Heart left ventricle (tissue), 16 donors: ENCODE data around the gene NEIL1. TPM values are rescaled to one million over a fixed set of nuclear protein-coding genes. Genes with fewer than 3 reads are reported as not detected.

Experiments
- ATAC-seq, 4 donors: fragments of 200-7000 bp; cut with Tn5 transposase; one replicate each; pipeline ENCODE4 v1.9.1; 2020 to 2022; ENCODE audit warnings: moderate library complexity in 4 of 4, mild to moderate bottlenecking in 3 of 4, moderate number of reproducible peaks in 1 of 4
- DNase-seq, 5 donors: peaks; one replicate each; pipeline ENCODE4 v3.0.0-alpha.2; 2020
- H3K27ac ChIP-seq, 12 donors: fragments of 200-600 bp; sonication (generic) in 4 of 12; one replicate each; pipeline versions ENCODE4 v1.5.0 to v1.8.0; 2016 to 2022; ENCODE audit warnings: mild to moderate bottlenecking in 2 of 12
- H3K27me3 ChIP-seq, 9 donors: fragments of 200-600 bp; sonication (generic) in 2 of 9; one replicate each; pipeline versions ENCODE4 v1.5.1 to v1.8.0; 2016 to 2022; ENCODE audit warnings: mild to moderate bottlenecking in 3 of 9
- H3K36me3 ChIP-seq, 9 donors: fragments of 200-600 bp; sonication (generic) in 2 of 9; one replicate each; pipeline versions ENCODE4 v1.5.0 to v1.8.0; 2018 to 2022; ENCODE audit warnings: mild to moderate bottlenecking in 2 of 9
- H3K4me1 ChIP-seq, 12 donors: fragments of 200-600 bp; sonication (generic) in 4 of 12; one replicate each; pipeline versions ENCODE4 v1.5.0 to v1.8.0; 2016 to 2022; ENCODE audit warnings: mild to moderate bottlenecking in 3 of 12
- H3K4me3 ChIP-seq, 12 donors: fragments of 200-600 bp; sonication (generic) in 4 of 12; one replicate each; pipeline versions ENCODE4 v1.5.0 to v1.8.0; 2017 to 2022; ENCODE audit warnings: mild to moderate bottlenecking in 9 of 12, moderate library complexity in 4 of 12
- H3K9me3 ChIP-seq, 12 donors: fragments of 200-600 bp; sonication (generic) in 4 of 12; one replicate each; pipeline versions ENCODE4 v1.5.0 to v1.8.0; 2016 to 2022; ENCODE audit warnings: mild to moderate bottlenecking in 1 of 12
- CTCF ChIP-seq, 12 donors: fragments of 200-600 bp; sonication (generic) in 4 of 12; IDR thresholded peaks; one replicate each; pipeline versions ENCODE4 v1.5.0 to v1.8.0; 2018 to 2022; ENCODE audit warnings: antibody characterized with exemption in 12 of 12, mild to moderate bottlenecking in 5 of 12
- POLR2A ChIP-seq, 2 donors: fragments of 450-650 bp; IDR thresholded peaks; one replicate each; pipeline ENCODE4 v1.6.1; 2017; ENCODE audit warnings: antibody characterized with exemption in 2 of 2, mild to moderate bottlenecking in 2 of 2, moderate library complexity in 2 of 2
- WGBS, 4 donors: extraction: QIAGEN DNeasy Blood & Tissue Kit in 2 of 4; methylation state at CpG; one replicate each; pipeline versions ENCODE4 v1.1.5 to v1.1.7; 2013 to 2018; 5-methylcytosine and 5-hydroxymethylcytosine counted together
- intact Hi-C, 10 donors: fragments of 100-400 bp; cut with DNase I; formaldehyde crosslinking; loops; one replicate each; pipeline versions ENCODE4 v1.11.1 to v1.14.2; 2022
- polyA plus RNA-seq, 2 donors: library from polyadenylated mRNA; stranded (reverse); fragments of 200-250 nt; gene quantifications; one replicate each; pipeline ENCODE4 v1.2.3, GENCODE V29; 2013
- total RNA-seq, 9 donors: library from RNA; depleted of rRNA in 2 of 9; stranded (reverse); fragments of >200 nt in 2 of 9; fragmentation: NEBNext Ultra II Directional in 3 of 9; extraction: Animal tissue kit (Norgen Biotek cat#: 25700) in 3 of 9; gene quantifications; one replicate each; pipeline versions ENCODE4 v1.1.0 to v1.2.4, GENCODE V29; 2016 to 2023
- donor health status: ischemic (EF 13 %, LVEDD 7.1; RV severe dilation, severe dysfunction).
- donor health status: healthy with polysubstance abuse.
- donor health status: DM: no; HTN: yes; CAD: no.
- donor health status: DM: no; HTN: no; CAD: no.
- donor health status: ischemic (EF 25% LVEDD 6.9; RV normal size, moderate dysfunction).
- donor health status: ischemic (EF 25% LVEDD 5.7; RV mildly dilated, moderate dysfunction).
- donor health status: healthy.
- donor health status: DM: yes; HTN: yes; CAD: no.
- donor health status: ischemic (EF 35%, LVEDD 5.7; RV mildly dilated, moderate dysfunction).
- donor health status: nonischemic (EF 11% LVEDD 7.7; RV severe dilation, severe dysfunction).
- donor health status: DM: yes; HTN: yes; CAD: no.
- donor health status: PGD.
- donor health status: ischemic (EF 29% LVEDD 5.4; RV normal size, mild dysfunction).
- donor health status: nonischemic (EF 23%, LVEDD 6.1; RV moderate dilation, normal function).

NEIL1 gene
- total and polyA plus RNA-seq, 11 donors = 3.8 to 15.3 (median 8.1) TPM

GRCh38 chr15:75325922-75326321 is 20.9 kb upstream of the NEIL1 start:
- no peaks in the 10 kb centered on the region for H3K36me3 ChIP-seq
- no peak overlapping the region for H3K27ac ChIP-seq
- H3K9me3 ChIP-seq = no peaks in the 10 kb centered on the region
- intact Hi-C loops = loop anchor here in 2 of 10 donors (10.0 kb wide), 1 partner anchor 91 kb away; no protein-coding TSS in a partner anchor
- WGBS, 4 donors = 83 to 96% (median 90%) methylated on average over 4 of the region's 4 CpGs
- TF ChIP-seq POLR2A (IDR thresholded peaks at IDR 0.05) (no peak), CTCF (IDR thresholded peaks at IDR 0.05) (no peak)
- H3K4me1 ChIP-seq = no peaks in the 10 kb centered on the region
- no peak overlapping the region for H3K4me3 ChIP-seq
- DNase-seq (no peak), ATAC-seq (no peak)
- H3K27me3 ChIP-seq = no peaks in the 10 kb centered on the region

GRCh38 chr15:75327005-75327404 is 19.8 kb upstream of the NEIL1 start:
- H3K27ac ChIP-seq = no peak overlapping the region
- no peak overlapping the region for H3K4me3 ChIP-seq
- DNase-seq = no peak
- no peak for TF ChIP-seq POLR2A (IDR thresholded peaks at IDR 0.05)
- no peak for TF ChIP-seq CTCF (IDR thresholded peaks at IDR 0.05)
- no peaks in the 10 kb centered on the region for H3K36me3 ChIP-seq
- H3K4me1 ChIP-seq = no peaks in the 10 kb centered on the region
- 71 to 88% (median 78%) methylated on average over 4 of the region's 4 CpGs for WGBS, 4 donors
- ATAC-seq = no peak
- intact Hi-C loops = loop anchor here in 2 of 10 donors (10.0 kb wide), 1 partner anchor 92 kb away; no protein-coding TSS in a partner anchor
- H3K9me3 ChIP-seq = no peaks in the 10 kb centered on the region
- H3K27me3 ChIP-seq = no peaks in the 10 kb centered on the region

- H3K4me3 ChIP-seq = no peak overlapping the region
- no peaks in the 10 kb centered on the region for H3K4me1 ChIP-seq
- no peaks in the 10 kb centered on the region for H3K9me3 ChIP-seq
- DNase-seq = no peak
- no peak overlapping the region for H3K27ac ChIP-seq
- TF ChIP-seq POLR2A (IDR thresholded peaks at IDR 0.05) = no peak
- TF ChIP-seq CTCF (IDR thresholded peaks at IDR 0.05) = no peak
- 76 to 100% (median 87%) methylated on average over 1 to 3 of the region's 3 CpGs for WGBS, 4 donors
- no peaks in the 10 kb centered on the region for H3K36me3 ChIP-seq
- no peak for ATAC-seq
- intact Hi-C loops = loop anchor here in 2 of 10 donors (10.0 kb wide), 1 partner anchor 93 kb away; no protein-coding TSS in a partner anchor
- H3K27me3 ChIP-seq = no peaks in the 10 kb centered on the region
These were observed 19.3 kb upstream of the NEIL1 start for GRCh38 chr15:75327491-75327890.

GRCh38 chr15:75328493-75329314 is 18.1 kb upstream of the NEIL1 start:
- H3K4me1 ChIP-seq = no peaks in the 10 kb centered on the region
- WGBS, 4 donors = 57 to 75% (median 71%) methylated on average over 5 to 10 of the region's 10 CpGs
- DNase-seq = no peak
- no peaks in the 10 kb centered on the region for H3K27me3 ChIP-seq
- H3K9me3 ChIP-seq = no peaks in the 10 kb centered on the region
- H3K36me3 ChIP-seq = no peaks in the 10 kb centered on the region
- intact Hi-C loops = loop anchor here in 2 of 10 donors (10.0 kb wide), 1 partner anchor 94 kb away; no protein-coding TSS in a partner anchor
- H3K4me3 ChIP-seq = no peak overlapping the region
- TF ChIP-seq POLR2A (IDR thresholded peaks at IDR 0.05) (no peak), CTCF (IDR thresholded peaks at IDR 0.05) (no peak)
- H3K27ac ChIP-seq = no peak overlapping the region
- ATAC-seq = no peak
